HPDE6-E6E7 (cell line): ENCODE measurements around the gene REPS1.
"Not testable (repeated sequence)": the region's sequence is repeated elsewhere in the genome, so short reads cannot be mapped to it uniquely, and the experiment has no call there.

Experiments
- DNase-seq: peaks from one replicate; pipeline ENCODE4 v3.0.0; 2011; ENCODE audit warnings: missing footprints; ENCODE audit errors: extremely low spot score

Gene REPS1

GRCh38 chr6:138971601-138972000 lies 16.5 kb downstream of the REPS1 start:
- DNase-seq, result no peak

- DNase-seq, result peak; percentile 75
These were observed 17.1 kb downstream of the REPS1 start for GRCh38 chr6:138970856-138971425.

DNA sequence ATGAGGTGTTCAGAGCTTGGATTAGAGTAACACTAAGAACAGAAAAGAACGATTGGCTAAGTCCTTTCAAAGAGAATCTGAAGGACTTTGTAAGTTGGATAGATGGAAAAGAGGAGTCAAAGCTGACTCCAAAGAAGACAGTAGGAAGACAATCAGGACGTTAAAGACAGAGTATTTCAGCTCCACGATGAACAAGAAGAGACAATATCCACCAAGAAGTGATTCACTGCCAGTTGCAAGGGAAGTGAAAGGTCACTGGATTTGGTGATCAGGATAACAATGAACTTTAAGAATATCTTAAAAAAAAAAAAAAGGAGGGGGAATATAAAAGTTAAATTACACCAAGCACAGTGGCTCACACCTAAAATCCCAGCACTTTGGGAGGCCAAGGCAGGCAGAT lies 17.9 kb downstream of the REPS1 start:
- DNase-seq, result no peak

DNA sequence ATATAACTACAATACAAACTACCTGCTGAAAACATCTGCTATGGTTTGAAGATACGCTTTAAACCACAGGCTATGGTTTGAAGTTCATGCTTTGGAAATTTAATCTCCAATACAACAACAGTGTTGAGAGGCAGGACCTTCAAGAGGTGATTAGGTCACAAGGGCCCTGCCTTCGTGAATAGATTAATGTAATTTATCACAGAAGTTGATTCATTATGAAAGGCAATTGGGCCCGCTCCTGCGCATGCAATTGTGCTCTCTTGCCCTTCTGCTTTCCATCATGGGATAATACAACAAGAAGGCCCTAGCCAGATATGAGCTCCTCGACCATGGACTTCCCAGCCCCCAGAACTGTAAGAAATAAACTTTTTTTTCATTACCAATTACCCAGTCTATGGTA lies 21.2 kb downstream of the REPS1 start:
- DNase-seq, result no peak

GRCh38 chr6:138965971-138966370 lies 22.1 kb downstream of the REPS1 start:
- no peak for DNase-seq

- DNase-seq, result no peak
These were observed 22.7 kb downstream of the REPS1 start for GRCh38 chr6:138965291-138965874.

DNA sequence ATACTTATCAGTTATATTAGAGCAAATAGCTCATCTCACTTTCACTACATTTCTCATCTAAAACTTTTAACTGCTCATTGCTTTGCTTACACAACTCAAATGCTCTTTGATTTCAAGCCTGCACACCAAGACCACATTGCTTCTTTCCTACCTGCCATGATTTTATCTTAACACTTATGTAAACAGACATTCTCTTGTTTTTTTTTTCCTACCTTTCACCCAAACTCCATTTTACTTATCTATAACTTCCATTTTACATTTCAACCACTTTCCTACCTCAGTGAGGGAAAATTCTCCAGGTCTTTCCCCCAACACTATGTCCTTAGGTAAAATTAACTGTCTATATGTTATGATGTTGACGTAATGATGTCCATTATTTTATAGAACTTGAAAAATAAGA lies 24.0 kb downstream of the REPS1 start:
- no peak for DNase-seq

- DNase-seq, result no peak
These were observed 24.5 kb downstream of the REPS1 start for GRCh38 chr6:138963531-138963930.

- no peak for DNase-seq
These were observed 24.9 kb downstream of the REPS1 start for GRCh38 chr6:138963119-138963518.

DNA sequence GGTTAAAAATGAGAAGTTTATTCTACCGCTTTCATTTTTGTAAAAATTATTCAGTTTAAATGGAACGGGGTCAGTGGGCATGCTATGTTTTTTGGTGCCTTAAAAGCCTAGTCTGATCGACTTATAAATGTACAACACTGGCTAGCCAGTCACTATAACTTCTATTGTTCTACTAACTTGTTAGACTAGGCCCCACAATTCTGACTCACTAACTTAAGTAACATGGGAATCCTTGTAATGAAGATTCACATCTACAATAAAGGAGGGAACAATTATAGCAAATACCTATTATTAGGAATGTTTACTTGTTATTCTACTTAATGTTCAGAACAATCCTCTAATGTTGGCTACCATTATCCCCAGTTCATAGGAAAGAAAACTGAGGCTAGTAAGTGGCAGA lies 28.5 kb downstream of the REPS1 start:
- DNase-seq, result peak; percentile 15

- no peak for DNase-seq
These were observed 29.5 kb downstream of the REPS1 start for GRCh38 chr6:138958595-138958994.

DNA sequence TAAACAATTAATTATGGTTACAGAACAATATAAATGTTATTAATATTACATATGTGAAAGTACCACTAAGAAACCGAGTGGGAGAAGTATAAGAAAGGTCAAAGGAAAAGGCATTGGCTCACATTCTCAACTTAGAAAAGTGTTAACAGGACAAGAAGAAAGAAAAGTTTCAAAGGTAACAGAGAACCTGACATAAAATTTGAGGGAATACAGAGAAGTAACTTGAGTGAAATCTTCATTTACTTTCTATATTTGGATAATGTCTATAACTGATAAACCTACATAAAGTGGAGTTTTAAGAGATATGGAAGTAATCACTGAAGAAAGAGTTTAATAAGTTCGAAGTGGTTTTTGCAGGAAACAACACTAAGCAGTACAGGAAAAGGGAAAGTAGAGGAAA lies 30.1 kb downstream of the REPS1 start:
- no peak for DNase-seq

DNA sequence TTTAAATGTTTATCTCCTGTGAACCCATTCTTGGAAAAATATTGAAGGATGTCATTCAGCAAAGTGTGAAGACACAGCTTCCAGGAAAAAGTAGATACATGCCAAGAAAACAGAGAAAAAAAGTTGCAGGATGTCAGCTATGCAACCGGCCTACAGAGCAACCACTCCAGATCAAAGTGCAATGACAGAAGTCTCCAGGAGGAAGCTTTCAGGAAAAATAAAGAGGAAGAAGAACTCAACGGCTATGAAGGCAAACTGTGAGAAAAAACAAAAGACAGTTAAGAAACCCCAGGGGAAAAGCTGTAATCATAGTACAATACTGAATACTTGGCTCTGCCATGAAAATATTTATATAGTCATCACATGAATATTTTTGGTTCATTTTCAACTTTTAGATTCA lies 30.6 kb downstream of the REPS1 start:
- no peak for DNase-seq

GRCh38 chr6:138956244-138956924 lies 31.7 kb downstream of the REPS1 start:
- DNase-seq, result no peak

GRCh38 chr6:138955262-138955661 lies 32.8 kb downstream of the REPS1 start:
- DNase-seq, result no peak

GRCh38 chr6:138953451-138953850 lies 34.6 kb downstream of the REPS1 start:
- no peak for DNase-seq

- DNase-seq, result no peak
These were observed 39.4 kb downstream of the REPS1 start for GRCh38 chr6:138948546-138949179.

- DNase-seq, result no peak
These were observed 40.0 kb downstream of the REPS1 start for GRCh38 chr6:138948004-138948403.

DNA sequence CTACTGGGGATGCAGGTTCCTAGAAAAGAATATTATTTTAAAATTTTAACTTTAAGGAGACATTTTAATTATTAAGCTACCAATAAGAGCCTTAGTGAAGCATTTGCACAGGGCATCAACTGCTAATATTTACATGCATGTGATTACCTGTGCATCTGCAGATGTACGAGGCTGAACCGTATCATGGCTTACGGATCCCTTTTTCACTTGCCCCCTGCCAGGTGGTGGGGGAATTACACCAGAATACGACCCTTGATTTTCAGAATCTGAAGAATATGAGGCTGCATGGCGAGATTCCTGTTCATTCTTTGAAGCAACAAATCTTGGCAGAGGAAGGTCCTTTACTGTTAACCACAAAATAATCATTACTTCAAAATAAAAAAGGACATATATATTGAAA lies 42.7 kb downstream of the REPS1 start:
- no peak for DNase-seq

DNA sequence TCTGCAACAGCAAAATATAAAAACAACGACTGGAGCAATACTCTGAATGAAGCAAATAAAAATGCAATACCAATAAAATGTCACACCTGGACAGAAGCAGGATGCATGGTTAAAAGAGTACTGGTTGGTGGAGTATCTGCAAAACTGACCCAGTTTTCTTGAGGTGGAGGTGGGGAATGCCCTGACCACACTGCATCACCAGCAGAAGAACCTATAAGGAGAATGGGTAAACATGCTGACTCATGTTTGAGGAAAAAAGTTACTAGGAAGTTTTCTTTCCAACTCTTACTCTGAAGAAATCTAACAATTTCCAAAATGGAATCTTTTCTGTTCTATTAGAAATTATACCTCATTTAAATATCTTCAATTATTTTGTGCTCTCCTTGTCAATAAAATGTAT lies 43.6 kb downstream of the REPS1 start:
- peak; percentile 4 for DNase-seq

- DNase-seq, result no peak
These were observed 44.9 kb downstream of the REPS1 start for GRCh38 chr6:138943089-138943625.

GRCh38 chr6:138936873-138937272 lies 51.2 kb downstream of the REPS1 start:
- DNase-seq, result not testable (repeated sequence)

GRCh38 chr6:138931660-138932059 lies 56.4 kb downstream of the REPS1 start:
- no peak for DNase-seq
